HepG2 (cell line): ENCODE data around the gene MYO1B. TPM values are rescaled to one million over a fixed set of nuclear protein-coding genes. Genes with fewer than 3 reads are reported as not detected.

ENCODE experiments used
- ATAC-seq: fragments of 200-7000 bp; cut with Tn5 transposase; 3 replicates; pipeline ENCODE4 v1.9.1; 2020; ENCODE audit warnings: mild to moderate bottlenecking, moderate library complexity
- BruUV-seq: library from RNA; stranded (reverse); fragments of 400-500 nt; replicated peaks from 2 replicates; lab custom pipeline; 2021; lab: Mats Ljungman, UMichigan
- CTCF ChIA-PET: fragments of 300-600 bp; formaldehyde crosslinking; extraction: SDS; loops from one replicate; lab custom pipeline; 2021; ENCODE audit warnings: low total read pairs, inconsistent platforms, low intra/inter-chr PET ratio; lab: Yijun Ruan, JAX
- POLR2A ChIA-PET: fragments of 350-600 bp; sonication (Branson Sonifier 250); formaldehyde crosslinking; loops from one replicate; lab custom pipeline; 2020; ENCODE audit warnings: antibody characterized with exemption, inconsistent platforms; lab: Yijun Ruan, JAX
- DNase-seq: peaks from one replicate; pipeline ENCODE4 v3.0.0-alpha.2; 2015; ENCODE audit warnings: low spot score
- FAIRE-seq: peaks from 3 replicates; lab custom pipeline; 2011; peaks lifted over from hg19 to GRCh38; lab: Jason Lieb, UNC
- H2AFZ ChIP-seq: one replicate; pipeline ENCODE4 v1.6.1; 2011; ENCODE audit warnings: low read length, inconsistent platforms
- H3K27ac ChIP-seq: fragments of 300-600 bp; 3 replicates; pipeline ENCODE4 v1.8.0; 2011; ENCODE audit warnings: mixed run types, mild to moderate bottlenecking, mixed read lengths, low read length, inconsistent platforms; ENCODE audit not compliant: insufficient read depth; ENCODE audit errors: extremely low read length
- H3K27me3 ChIP-seq, 2 experiments: fragments of 200-600 bp in 1 of 2; 2 replicates in 1 of 2; 3 replicates in 1 of 2; pipeline versions ENCODE4 v1.6.0 to v1.8.0; 2011; ENCODE audit warnings: low read length in 2 of 2, mild to moderate bottlenecking in 2 of 2, moderate library complexity in 2 of 2, inconsistent platforms in 1 of 2; ENCODE audit not compliant: insufficient read depth in 2 of 2, control insufficient read depth in 1 of 2
- H3K36me3 ChIP-seq, 2 experiments: fragments of 200-600 bp in 1 of 2; replicated peaks in 1 of 2; 2 replicates in 1 of 2; 3 replicates in 1 of 2; pipeline versions ENCODE4 v1.5.1 to v1.8.0; 2011; ENCODE audit warnings: low read length in 2 of 2, inconsistent platforms in 1 of 2; ENCODE audit not compliant: insufficient read depth in 2 of 2, control insufficient read depth in 1 of 2
- H3K4me1 ChIP-seq: 2 replicates; pipeline ENCODE4 v1.5.1; 2012; ENCODE audit warnings: low read length, inconsistent platforms; ENCODE audit not compliant: insufficient read depth
- H3K4me2 ChIP-seq: 2 replicates; pipeline ENCODE4 v1.6.0; 2011; ENCODE audit warnings: low read depth, low read length, inconsistent platforms
- H3K4me3 ChIP-seq, 3 experiments: fragments of 200-600 bp in 1 of 3; sonication (generic), shearing (Covaris generic) in 1 of 3; replicated peaks in 1 of 3; 2 replicates each; pipeline ENCODE4 v1.5.1; 2011 to 2016; ENCODE audit warnings: low read length in 3 of 3, inconsistent platforms in 2 of 3, low read depth in 2 of 3, mild to moderate bottlenecking in 2 of 3, control low read depth in 1 of 3, mixed read lengths in 1 of 3; ENCODE audit not compliant: insufficient read depth in 1 of 3
- H3K79me2 ChIP-seq: one replicate; pipeline ENCODE4 v1.6.1; 2011; ENCODE audit warnings: low read length, inconsistent platforms; ENCODE audit not compliant: insufficient read depth
- H3K9ac ChIP-seq: 2 replicates; pipeline ENCODE4 v1.6.0; 2011; ENCODE audit warnings: mild to moderate bottlenecking, low read depth, low read length, inconsistent platforms; ENCODE audit not compliant: insufficient read depth
- H3K9me3 ChIP-seq: 2 replicates; pipeline ENCODE4 v1.5.1; 2012; ENCODE audit warnings: mild to moderate bottlenecking, low read length
- H4K20me1 ChIP-seq: 2 replicates; pipeline ENCODE4 v1.6.0; 2011; ENCODE audit warnings: inconsistent platforms, mild to moderate bottlenecking, low read length, moderate library complexity; ENCODE audit not compliant: insufficient read depth
- ATF4 ChIP-seq, 2 experiments: fragments of 450-650 bp in 1 of 2; sonication (generic) in 1 of 2; formaldehyde crosslinking; IDR thresholded peaks; 2 replicates each; pipeline versions ENCODE4 v1.5.0 to v1.8.0; 2020 to 2022; ENCODE audit warnings: mild to moderate bottlenecking in 1 of 2, missing genetic modification reagents in 1 of 2
- CREM ChIP-seq, 2 experiments: sonication (generic) in 1 of 2; formaldehyde crosslinking in 1 of 2; IDR thresholded peaks; 2 replicates each; pipeline versions ENCODE4 v1.4.0 to v1.6.1; 2016 to 2020; ENCODE audit warnings: antibody characterized with exemption in 1 of 2, mild to moderate bottlenecking in 1 of 2, missing genetic modification reagents in 1 of 2
- ESRRA ChIP-seq: sonication (generic); formaldehyde crosslinking; IDR thresholded peaks from 2 replicates; pipeline ENCODE4 v1.5.1; 2020; ENCODE audit warnings: mild to moderate bottlenecking, low read depth, missing genetic modification reagents
- MYNN ChIP-seq: sonication (generic); formaldehyde crosslinking; IDR thresholded peaks from 2 replicates; pipeline ENCODE4 v1.4.0; 2020; ENCODE audit warnings: mild to moderate bottlenecking, low read depth, missing genetic modification reagents
- ZBTB1 ChIP-seq: sonication (generic); formaldehyde crosslinking; IDR thresholded peaks from 2 replicates; pipeline ENCODE4 v1.4.0; 2020; ENCODE audit warnings: missing genetic modification reagents, borderline replicate concordance
- ZBTB33 ChIP-seq: sonication (generic); formaldehyde crosslinking; IDR thresholded peaks from 2 replicates; pipeline ENCODE4 v1.4.0; 2020; ENCODE audit warnings: missing genetic modification reagents
- ZFP62 ChIP-seq: sonication (generic); formaldehyde crosslinking; IDR thresholded peaks from 2 replicates; pipeline ENCODE4 v1.4.0; 2020; ENCODE audit warnings: missing genetic modification reagents
- ZNF350 ChIP-seq: sonication (generic); formaldehyde crosslinking; IDR thresholded peaks from 2 replicates; pipeline ENCODE4 v1.4.0; 2020; ENCODE audit warnings: mild to moderate bottlenecking, low read depth, missing genetic modification reagents, borderline replicate concordance
- ZNF513 ChIP-seq: sonication (generic); formaldehyde crosslinking; conservative IDR thresholded peaks from 2 replicates; pipeline ENCODE4 v1.5.0; 2020; ENCODE audit warnings: missing genetic modification reagents
- ZNF652 ChIP-seq: IDR thresholded peaks from 2 replicates; pipeline ENCODE4 v1.6.1; 2016; ENCODE audit warnings: low read depth, borderline replicate concordance
- ZSCAN9 ChIP-seq: IDR thresholded peaks from 2 replicates; pipeline ENCODE4 v1.6.1; 2016; ENCODE audit warnings: borderline replicate concordance
- WGBS: methylation state at CpG from one replicate; pipeline ENCODE4 v1.1.6; 2017; ENCODE audit warnings: low lambda C conversion rate; 5-methylcytosine and 5-hydroxymethylcytosine counted together
- in situ Hi-C: cut with HindIII; loops from 2 replicates; pipeline ENCODE4 v1.10.0; 2017; ENCODE audit warnings: low pct_unique_long_range_greater_than_20kb; ENCODE audit not compliant: extremely low pct_ligation_motif_present
- intact Hi-C: fragments of 100-400 bp; cut with micrococcal nuclease; formaldehyde crosslinking; loops from one replicate; pipeline ENCODE4 v1.10.0; 2022; ENCODE audit not compliant: unreplicated experiment
- polyA plus RNA-seq, 8 experiments: library from polyadenylated mRNA; depleted of rRNA in 3 of 8; stranded (reverse) in 7 of 8; unstranded in 1 of 8; fragments of >200 nt; fragmentation: Illumina TruSeq in 4 of 8; extraction: Trizol in 4 of 8; gene quantifications; 2 replicates each; pipeline versions ENCODE4 v1.2.1 to v1.2.3, GENCODE V29; 2011 to 2016; ENCODE audit warnings: low read depth in 4 of 8, missing spikeins in 1 of 8, mixed read lengths in 1 of 8; ENCODE audit not compliant: insufficient read depth in 1 of 8
- total RNA-seq, 5 experiments: library from RNA; depleted of rRNA; stranded (reverse); fragments of >200 nt; fragmentation: Illumina TruSeq; extraction: Trizol; gene quantifications; 2 replicates each; pipeline ENCODE4 v1.2.3, GENCODE V29; 2016; ENCODE audit warnings: low read depth in 1 of 5
- TF ChIP-seq, protein P1 (sequence below): sonication (generic); formaldehyde crosslinking; IDR thresholded peaks from 2 replicates; pipeline ENCODE4 v1.5.1; 2020; ENCODE audit warnings: missing genetic modification reagents, mild to moderate bottlenecking, borderline replicate concordance
- TF ChIP-seq, protein P2 (sequence below): sonication (generic); formaldehyde crosslinking; IDR thresholded peaks from 2 replicates; pipeline ENCODE4 v1.5.0; 2020; ENCODE audit warnings: missing genetic modification reagents
- TF ChIP-seq, protein P3 (sequence below): sonication (generic); formaldehyde crosslinking; IDR thresholded peaks from 2 replicates; pipeline ENCODE4 v1.5.1; 2020; ENCODE audit warnings: mild to moderate bottlenecking, missing genetic modification reagents, borderline replicate concordance

Gene MYO1B
- total and polyA plus RNA-seq, 2 of the 13 experiments (the other 11 are each of a cell fraction or from before 2014, with no cell fraction given) = 36.9 to 89.8 TPM

- Histone ChIP-seq H3K27ac (no peak overlapping the region), H3K36me3 (no peaks in the 10 kb centered on the region; a peak in 2 of 5 replicates), H4K20me1 (peaks cover 7% of the 10 kb centered on the region), H3K4me3 (no peak overlapping the region; a peak in 1 of 6 replicates), H2AFZ (peak overlapping the region; percentile 38), H3K27me3 (no peaks in the 10 kb centered on the region; a peak in 1 of 5 replicates), H3K4me1 (peaks cover 47% of the 10 kb centered on the region), H3K79me2 (peaks cover 38% of the 10 kb centered on the region), H3K9me3 (no peaks in the 10 kb centered on the region), H3K9ac (no peak overlapping the region), H3K4me2 (peak overlapping the region; percentile 87; the same call in 1 of the 2 replicates)
- CTCF ChIA-PET = interaction anchor here (1.1 to 3.2 kb wide), 3 partner anchors 58 to 277 kb away, joined by 3 to 18 read pairs (median 4); no protein-coding TSS in a partner anchor
- FAIRE-seq (no peak), ATAC-seq (no peak), DNase-seq (no peak)
- 97% methylated on average over 2 of the region's 2 CpGs for WGBS
- BruUV-seq = TSS peak; percentile 41
- POLR2A ChIA-PET = no interaction called here
- in situ Hi-C loops = loop anchor here (10.0 kb wide), 1 partner anchor 140 kb away; no protein-coding TSS in a partner anchor
- intact Hi-C loops = no loop called here
- no peak for TF ChIP-seq ZFP62 (CRISPR knock-in tag)
- TF ChIP-seq ZSCAN9 (CRISPR knock-in tag) = no peak
- no peak for TF ChIP-seq ZNF652 (CRISPR knock-in tag)
- no peak for TF ChIP-seq ZNF513
- no peak for TF ChIP-seq ZNF350 (CRISPR knock-in tag)
- TF ChIP-seq, protein P1, sequence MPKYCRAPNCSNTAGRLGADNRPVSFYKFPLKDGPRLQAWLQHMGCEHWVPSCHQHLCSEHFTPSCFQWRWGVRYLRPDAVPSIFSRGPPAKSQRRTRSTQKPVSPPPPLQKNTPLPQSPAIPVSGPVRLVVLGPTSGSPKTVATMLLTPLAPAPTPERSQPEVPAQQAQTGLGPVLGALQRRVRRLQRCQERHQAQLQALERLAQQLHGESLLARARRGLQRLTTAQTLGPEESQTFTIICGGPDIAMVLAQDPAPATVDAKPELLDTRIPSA = no peak
- TF ChIP-seq ATF4 (CRISPR knock-in tag; IDR thresholded peaks at IDR 0.05) = no peak
- no peak for TF ChIP-seq MYNN (CRISPR knock-in tag)
- TF ChIP-seq, protein P2, sequence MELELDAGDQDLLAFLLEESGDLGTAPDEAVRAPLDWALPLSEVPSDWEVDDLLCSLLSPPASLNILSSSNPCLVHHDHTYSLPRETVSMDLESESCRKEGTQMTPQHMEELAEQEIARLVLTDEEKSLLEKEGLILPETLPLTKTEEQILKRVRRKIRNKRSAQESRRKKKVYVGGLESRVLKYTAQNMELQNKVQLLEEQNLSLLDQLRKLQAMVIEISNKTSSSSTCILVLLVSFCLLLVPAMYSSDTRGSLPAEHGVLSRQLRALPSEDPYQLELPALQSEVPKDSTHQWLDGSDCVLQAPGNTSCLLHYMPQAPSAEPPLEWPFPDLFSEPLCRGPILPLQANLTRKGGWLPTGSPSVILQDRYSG (CRISPR knock-in tag) = no peak
- no peak for TF ChIP-seq ZBTB33
- TF ChIP-seq, protein P3, sequence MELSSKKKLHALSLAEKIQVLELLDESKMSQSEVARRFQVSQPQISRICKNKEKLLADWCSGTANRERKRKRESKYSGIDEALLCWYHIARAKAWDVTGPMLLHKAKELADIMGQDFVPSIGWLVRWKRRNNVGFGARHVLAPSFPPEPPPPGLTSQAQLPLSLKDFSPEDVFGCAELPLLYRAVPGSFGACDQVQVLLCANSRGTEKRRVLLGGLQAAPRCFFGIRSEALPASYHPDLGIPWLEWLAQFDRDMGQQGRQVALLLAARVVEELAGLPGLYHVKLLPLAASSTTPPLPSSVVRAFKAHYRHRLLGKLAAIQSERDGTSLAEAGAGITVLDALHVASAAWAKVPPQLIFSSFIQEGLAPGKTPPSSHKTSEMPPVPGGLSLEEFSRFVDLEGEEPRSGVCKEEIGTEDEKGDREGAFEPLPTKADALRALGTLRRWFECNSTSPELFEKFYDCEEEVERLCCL (CRISPR knock-in tag) = no peak
- no peak for TF ChIP-seq ZBTB1 (CRISPR knock-in tag)
- no peak for TF ChIP-seq ESRRA (CRISPR knock-in tag)
- no peak for TF ChIP-seq CREM (IDR thresholded peaks at IDR 0.05)
- TF ChIP-seq CREM (CRISPR knock-in tag; IDR thresholded peaks at IDR 0.05) = no peak
These were observed 854 bp upstream of the MYO1B start for GRCh38 chr2:191244350-191244749.
